Occipital lobe (tissue), 2 donors: Measurements from ENCODE around the gene KDM2A. TPM values are rescaled to one million over a fixed set of nuclear protein-coding genes. Genes with fewer than 3 reads are reported as not detected.

ENCODE experiments used
- DNase-seq: peaks from one replicate; lab custom pipeline; 2025; lab: John Stamatoyannopoulos, UW
- total RNA-seq: library from RNA; depleted of rRNA; stranded (reverse); fragments of >200 nt; gene quantifications from one replicate; pipeline ENCODE4 v1.2.3, GENCODE V29; 2014

Gene KDM2A
- total RNA-seq, 1 donor from 2014 or later = 37.3 TPM

DNA sequence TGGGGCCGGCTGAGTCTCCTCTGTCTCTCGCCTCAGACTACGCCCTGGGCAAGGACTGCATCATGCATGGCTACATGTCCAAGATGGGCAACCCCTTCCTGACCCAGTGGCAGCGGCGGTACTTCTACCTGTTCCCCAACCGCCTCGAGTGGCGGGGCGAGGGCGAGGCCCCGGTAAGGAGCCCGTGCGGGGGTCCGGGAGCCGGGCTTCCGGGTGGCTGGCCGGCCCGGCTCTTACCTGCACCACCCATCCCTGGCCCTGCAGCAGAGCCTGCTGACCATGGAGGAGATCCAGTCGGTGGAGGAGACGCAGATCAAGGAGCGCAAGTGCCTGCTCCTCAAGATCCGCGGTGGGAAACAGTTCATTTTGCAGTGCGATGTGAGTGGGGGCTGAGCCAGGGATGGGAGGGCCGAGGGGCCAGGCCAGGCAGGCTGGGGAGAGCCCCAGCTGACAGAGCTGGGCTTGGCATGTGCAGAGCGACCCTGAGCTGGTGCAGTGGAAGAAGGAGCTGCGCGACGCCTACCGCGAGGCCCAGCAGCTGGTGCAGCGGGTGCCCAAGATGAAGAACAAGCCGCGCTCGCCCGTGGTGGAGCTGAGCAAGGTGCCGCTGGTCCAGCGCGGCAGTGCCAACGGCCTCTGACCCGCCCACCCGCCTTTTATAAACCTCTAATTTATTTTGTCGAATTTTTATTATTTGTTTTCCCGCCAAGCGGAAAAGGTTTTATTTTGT lies 165.9 kb downstream of the KDM2A start:
- no peak for DNase-seq

DNA sequence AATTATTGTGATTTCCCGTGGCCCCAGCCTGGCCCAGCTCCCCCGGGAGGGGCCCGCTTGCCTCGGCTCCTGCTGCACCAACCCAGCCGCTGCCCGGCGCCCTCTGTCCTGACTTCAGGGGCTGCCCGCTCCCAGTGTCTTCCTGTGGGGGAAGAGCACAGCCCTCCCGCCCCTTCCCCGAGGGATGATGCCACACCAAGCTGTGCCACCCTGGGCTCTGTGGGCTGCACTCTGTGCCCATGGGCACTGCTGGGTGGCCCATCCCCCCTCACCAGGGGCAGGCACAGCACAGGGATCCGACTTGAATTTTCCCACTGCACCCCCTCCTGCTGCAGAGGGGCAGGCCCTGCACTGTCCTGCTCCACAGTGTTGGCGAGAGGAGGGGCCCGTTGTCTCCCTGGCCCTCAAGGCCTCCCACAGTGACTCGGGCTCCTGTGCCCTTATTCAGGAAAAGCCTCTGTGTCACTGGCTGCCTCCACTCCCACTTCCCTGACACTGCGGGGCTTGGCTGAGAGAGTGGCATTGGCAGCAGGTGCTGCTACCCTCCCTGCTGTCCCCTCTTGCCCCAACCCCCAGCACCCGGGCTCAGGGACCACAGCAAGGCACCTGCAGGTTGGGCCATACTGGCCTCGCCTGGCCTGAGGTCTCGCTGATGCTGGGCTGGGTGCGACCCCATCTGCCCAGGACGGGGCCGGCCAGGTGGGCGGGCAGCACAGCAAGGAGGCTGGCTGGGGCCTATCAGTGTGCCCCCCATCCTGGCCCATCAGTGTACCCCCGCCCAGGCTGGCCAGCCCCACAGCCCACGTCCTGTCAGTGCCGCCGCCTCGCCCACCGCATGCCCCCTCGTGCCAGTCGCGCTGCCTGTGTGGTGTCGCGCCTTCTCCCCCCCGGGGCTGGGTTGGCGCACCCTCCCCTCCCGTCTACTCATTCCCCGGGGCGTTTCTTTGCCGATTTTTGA lies 166.8 kb downstream of the KDM2A start:
- no peak for DNase-seq

DNA sequence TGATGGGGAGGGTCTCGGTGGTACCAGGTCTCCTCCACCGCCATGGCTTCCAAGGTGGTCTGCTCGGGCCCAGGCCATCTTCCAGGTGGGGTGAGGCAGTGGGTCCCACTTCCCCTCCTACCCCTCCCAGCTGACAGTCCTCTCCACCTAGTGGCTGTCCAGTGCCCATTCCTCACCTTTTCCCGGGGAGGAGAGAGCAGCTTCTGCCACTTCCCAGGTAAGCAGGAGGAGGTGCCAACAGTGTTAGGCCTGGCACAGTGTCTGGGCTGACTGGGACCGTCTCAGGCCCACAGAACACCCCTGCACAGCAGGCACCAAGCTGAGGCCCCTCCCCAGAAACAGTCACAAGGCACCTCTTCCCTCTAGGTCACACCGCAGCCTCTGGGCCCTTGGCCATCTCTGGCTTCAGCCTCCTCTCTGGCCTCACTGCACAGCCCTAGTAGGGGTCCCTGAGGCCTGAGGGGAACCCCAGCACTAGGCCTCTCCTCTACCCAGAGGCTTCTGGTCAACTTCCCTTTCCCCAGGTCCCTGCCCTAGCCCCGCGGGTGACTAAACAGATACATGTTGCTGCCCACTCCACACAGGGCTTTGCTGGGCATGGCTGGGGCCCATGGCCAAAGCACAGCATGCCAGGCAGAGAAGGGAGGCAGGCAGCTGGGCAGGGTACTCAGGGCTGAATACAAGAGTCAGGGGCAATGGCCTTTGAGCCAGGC lies 167.7 kb downstream of the KDM2A start:
- no peak for DNase-seq

DNA sequence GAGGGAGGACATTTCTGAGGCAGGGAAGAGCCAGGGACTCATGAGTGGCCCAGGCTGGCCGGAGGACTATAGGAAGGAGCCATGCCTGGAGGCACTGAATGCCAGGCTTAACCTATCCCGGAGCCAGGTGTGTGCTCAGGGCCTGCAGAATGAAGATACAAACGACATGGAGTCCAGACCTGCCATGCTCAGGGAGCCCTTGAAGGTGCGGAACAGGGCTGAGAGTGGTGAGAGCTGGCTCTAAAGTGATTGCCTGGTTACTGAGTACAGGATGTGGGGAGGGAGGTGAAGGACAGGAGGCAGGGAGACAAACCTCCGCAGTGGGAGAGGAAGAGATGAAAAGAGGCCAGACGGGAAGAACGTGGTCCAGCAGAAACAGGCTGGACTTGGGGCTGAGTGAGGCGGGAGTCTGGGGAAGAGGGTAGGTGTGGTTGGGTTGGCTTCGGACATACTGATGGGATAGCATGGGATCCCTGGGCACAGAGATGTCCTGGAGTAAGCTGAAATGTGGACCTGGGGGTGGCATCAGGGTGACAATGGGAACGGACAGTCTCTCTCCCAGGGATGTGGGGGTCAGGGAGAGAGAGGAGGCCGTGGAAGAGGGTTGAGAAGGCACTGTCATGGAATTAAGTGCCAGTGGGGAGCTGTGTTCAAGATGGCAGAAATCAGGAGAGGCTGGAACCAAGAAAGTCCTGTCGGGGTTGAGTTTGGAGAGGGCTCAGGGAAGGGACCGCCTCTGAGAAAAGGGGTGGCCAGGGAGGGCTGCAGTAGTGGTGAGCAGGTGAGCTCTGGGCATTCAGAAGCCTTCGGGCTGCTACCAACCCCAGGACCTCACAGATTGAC lies 168.5 kb downstream of the KDM2A start:
- DNase-seq = no peak

DNA sequence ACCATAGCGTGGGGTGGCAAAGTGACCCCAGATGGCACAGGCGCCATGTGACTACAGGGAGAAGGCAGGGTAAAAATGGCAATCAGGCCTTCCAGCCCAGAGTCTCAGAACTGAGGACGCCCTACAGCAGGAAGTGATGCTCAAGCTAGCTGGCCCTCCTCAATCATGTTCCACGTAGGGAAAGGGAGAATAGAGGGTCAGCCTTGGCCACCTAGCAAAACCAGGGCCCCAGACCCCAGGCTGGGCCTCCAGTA lies 169.1 kb downstream of the KDM2A start:
- peak; percentile 66 for DNase-seq

DNA sequence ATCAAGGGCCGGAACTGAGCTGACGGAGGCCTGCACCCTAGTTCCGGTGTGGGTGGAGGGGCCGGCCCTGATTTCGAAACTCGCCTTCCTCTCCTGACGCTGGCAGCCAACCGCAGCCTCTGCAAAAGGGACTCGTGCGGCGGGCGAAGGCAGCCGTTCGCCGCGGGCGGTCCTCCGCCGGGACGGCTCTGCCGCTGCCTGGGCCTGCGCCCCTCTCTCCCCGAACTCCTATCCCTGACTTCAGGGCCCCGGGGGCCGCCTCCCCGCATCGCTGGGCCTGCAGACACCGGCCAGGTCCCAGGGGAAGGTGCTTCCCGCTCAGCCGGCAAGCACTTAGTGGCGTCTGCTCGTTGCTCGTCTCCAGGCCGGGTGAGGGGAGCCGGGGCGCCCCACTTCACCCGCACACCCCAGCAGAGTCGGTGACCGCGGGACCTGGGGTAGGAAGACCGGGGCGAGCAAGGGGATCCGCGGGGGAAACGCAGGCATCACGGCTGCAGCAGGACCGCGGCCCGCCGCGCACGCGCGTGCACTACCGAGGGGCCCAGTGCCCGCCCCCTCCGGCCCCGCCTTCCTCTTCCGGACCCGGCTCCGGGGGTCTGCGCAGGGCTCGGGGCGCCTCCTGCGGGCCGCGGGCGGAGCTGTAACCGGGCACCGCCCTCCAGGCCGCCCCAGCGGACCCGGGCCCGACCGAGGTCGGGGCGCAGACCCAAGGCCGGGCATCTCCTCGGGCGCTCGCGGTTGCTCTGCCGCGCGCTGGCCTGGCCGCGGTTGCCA lies 169.6 kb downstream of the KDM2A start:
- DNase-seq = peak; percentile 81

DNA sequence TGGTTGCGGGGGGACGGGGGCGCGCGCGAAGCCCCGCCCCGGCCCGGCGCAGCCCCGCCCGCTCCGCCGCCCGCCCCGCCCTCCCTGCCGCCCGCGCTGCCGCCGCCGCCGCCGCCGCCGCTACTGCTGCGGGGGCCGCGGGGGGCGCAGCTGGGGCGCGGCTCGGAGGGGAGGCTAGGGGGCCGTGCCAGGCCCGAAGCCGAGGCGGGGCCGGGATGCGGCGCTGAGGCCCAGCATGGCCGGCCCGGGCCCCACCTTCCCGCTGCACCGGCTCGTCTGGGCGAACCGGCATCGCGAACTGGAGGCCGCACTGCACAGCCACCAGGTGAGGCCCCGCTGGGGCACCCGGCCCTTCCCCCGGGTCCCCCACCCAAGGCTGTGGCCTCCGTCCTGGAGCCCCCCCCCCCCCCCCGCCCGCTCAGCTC lies 170.2 kb downstream of the KDM2A start, which contains the start of gene ANKRD13D:
Gene ANKRD13D, plus strand, starts transcription at position 78 of the 425 bp plus-strand sequence. Its CDS starts 158 bp downstream, at position 236.
- DNase-seq = no peak

DNA sequence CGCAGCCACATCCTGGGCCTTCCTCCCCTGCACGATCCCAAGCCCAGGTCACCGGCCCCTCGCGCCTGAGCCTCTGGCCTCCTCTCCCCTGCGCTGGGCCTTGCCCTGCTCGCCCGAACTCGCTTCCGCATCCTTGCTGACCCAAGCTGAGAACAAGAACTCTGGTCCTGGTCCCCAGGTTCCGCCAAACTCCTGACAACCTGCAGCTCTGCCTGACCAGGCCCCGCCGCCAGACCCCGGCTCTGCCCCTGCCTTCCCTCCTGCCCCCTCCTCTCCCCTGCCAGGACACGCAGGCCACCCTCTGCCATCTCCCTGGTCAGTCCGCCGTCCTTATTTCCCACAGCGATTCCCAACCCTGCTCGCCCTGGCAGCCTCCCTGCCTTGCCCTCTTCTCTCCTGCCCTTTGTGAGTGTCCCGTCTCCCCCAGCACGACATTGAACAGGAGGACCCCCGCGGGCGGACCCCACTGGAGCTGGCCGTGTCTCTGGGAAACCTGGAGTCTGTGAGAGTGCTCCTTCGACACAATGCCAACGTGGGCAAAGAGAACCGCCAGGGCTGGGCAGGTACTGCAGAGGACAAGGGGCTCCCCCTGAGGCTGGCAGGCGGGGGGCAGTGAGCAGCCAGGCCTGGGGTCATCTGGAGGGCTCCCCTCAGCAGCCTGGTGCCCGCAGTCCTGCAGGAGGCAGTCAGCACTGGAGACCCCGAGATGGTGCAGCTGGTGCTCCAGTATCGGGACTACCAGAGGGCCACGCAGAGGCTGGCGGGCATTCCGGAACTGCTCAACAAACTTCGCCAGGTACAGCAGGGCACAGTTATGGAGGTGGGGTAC lies 170.8 kb downstream of the KDM2A start:
- no peak for DNase-seq

DNA sequence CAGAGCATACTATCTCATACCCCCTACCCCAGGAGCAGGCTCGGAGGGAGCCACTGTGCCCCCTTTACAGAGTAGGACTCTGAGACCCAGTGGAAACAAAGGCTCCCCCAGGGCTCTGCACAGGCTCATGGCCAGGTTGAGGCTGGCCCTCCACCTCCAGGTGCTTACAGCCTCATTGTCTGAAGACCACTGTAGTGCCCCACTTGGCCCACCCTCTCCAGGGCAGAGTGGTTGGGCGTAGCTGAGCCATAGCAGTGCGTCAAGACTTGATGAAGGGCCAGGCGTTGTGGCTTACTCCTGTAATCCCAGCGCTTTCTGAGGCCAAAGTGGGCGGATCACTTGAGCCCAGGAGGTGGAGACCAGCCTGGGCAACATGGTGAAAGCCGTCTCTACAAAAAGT lies 171.7 kb downstream of the KDM2A start:
- DNase-seq = no peak

DNA sequence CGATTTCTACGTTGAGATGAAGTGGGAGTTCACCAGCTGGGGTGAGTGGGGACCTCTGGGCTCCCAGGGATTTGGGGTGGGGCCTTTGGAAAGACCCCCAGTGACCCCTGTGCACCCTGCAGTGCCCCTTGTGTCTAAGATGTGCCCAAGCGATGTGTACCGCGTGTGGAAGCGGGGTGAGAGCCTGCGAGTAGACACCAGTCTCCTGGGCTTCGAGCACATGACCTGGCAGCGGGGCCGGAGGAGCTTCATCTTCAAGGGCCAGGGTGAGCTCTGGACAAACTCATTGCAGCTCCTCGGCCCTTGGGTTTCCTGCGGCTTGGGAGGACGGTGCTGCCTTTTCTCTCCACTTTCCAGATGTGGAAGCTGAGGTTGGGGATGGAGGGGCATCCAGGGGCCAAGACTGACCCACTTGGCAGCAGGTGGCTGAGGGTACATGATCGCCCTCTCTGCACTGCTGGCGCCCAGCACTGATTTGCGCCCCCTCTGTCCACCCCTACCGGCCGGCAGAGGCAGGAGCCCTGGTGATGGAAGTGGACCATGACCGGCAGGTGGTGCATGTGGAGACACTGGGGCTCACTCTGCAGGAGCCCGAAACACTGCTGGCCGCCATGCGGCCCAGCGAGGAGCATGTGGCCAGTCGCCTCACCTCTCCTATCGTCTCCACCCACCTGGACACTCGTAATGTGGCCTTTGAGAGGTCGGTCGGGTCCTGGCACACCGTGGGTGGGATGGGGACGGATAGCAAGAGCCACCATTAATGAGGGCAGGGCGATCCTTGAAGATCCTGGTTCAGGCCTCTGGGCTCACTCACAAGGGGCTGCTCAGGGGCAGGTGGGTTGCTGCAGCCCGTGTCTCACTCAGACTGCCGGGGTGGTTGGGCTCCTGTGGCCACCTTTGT lies 172.7 kb downstream of the KDM2A start:
- no peak for DNase-seq

DNA sequence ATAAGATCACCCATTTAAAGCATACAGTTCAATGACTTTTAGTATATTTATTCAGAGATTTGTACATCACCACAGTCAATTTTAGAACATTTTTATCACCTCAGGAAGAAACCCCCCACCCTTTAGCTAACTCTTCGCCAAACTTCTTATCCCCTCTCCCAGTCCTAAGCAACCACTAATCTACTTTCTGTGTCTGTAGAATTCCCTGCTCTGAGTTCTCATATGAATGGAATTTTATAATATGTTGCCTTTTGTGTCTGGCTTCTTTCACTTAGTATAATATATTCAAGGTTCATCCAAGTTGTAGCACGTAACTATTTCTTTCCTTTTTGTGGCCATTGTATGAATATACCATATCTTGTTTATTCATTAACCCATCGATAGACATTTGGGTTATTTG lies 173.6 kb downstream of the KDM2A start:
- no peak for DNase-seq

DNA sequence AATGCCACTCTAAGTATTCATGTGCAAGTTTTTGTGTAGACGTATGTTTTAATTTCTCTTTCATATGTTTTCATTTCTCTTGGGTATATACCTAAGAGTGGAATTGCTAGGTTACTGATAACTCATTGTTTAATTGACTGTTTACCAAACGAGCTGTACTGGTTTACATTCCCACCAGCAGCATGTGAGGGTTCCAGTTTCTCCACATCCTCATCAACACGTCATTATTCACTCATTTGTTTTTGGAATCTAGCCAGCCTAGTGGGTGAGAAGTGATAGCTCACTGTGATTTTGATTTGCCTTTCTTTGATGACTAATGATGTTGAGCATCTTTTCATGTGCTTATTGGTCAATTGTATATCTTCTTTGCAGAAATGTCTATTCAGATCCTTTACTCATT lies 174.0 kb downstream of the KDM2A start:
- DNase-seq = no peak

DNA sequence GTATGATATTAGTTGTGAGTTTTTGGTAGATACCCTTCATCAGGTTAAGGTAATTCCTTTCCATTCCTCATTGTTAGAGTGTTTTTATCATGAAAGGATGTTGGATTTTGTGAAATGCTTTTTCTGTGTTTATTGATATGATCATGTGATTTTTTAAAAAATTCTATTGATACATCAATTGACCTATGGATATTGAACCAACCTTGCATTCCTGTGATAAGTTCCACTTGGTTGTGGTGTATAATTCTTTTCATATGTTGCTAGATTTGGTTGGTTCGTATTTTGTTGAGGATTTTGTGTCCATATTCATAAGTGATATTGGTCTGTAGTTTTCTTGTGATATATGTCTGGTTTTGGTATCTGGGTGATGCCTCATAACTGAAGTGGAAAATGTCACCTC lies 176.8 kb downstream of the KDM2A start:
- DNase-seq = no peak

DNA sequence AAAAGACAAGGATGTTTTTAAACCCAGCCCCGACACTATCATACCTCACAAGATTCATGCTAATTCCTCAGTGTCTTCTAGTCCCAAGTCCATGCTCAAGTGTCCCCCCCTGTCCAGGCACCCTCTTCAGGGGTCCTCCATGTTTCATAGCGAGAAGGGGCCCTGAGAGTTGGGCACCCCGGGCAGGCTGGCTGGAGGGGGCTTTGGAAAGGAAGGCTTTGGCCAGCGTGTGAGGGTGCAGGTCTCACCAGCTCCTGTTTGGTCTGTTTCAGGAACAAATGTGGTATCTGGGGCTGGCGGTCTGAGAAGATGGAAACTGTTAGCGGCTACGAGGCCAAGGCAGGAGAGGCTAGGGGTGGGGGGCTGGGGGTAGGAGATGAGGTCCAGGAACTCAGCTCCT lies 179.7 kb downstream of the KDM2A start:
- no peak for DNase-seq

DNA sequence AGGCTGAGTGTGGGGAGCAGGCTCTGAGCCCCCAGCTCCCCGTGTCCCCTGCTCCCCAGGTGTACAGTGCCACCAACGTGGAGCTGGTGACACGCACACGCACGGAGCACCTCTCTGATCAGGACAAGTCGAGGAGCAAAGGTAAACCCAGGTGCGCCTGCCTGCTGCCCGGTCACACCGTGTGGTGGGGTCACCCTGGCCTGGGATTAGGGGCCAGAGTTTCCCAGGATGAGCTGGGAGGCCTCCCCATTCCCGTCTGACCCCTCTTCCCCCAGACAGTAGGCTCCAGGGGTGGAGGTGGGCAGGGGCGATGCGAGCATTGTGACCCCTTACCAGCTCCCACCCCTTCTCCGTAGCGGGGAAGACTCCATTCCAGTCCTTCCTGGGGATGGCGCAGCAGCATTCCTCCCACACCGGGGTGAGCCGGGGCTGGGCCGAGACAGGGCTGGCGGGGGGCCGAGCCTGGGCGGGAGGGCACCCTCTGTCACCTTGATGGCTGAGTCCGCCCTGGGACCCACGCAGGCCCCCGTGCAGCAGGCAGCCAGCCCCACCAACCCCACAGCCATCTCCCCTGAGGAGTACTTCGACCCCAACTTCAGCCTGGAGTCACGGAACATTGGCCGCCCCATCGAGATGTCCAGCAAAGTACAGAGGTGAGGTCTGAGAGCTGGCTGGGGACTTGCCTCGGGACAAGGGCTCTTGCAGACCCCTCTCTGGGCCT lies 180.6 kb downstream of the KDM2A start:
- DNase-seq = no peak

DNA sequence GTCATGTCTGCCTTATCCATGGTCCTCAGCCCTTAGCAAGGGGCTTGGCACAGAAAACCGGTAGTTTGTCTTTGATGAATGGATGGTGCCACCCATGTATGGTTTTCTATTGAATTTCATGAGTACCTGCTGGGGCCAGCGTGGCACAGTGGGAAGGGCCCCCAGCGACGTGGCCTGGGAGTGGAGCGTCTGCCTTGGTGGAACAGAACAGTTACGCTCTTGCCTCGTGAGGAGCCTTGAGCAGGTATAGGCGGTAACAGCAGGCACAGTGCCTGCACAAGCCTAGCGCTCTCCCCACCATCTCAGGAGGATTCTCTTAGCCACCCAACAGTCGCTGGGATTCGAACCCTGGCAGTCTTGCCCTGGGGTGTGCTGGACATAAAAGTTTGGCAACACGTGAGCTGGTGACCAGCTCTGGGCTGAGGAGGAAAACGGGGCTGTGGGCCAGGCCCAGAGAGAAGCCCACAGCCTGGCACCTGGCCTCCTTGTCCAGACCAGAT lies 181.2 kb downstream of the KDM2A start:
- DNase-seq = no peak

DNA sequence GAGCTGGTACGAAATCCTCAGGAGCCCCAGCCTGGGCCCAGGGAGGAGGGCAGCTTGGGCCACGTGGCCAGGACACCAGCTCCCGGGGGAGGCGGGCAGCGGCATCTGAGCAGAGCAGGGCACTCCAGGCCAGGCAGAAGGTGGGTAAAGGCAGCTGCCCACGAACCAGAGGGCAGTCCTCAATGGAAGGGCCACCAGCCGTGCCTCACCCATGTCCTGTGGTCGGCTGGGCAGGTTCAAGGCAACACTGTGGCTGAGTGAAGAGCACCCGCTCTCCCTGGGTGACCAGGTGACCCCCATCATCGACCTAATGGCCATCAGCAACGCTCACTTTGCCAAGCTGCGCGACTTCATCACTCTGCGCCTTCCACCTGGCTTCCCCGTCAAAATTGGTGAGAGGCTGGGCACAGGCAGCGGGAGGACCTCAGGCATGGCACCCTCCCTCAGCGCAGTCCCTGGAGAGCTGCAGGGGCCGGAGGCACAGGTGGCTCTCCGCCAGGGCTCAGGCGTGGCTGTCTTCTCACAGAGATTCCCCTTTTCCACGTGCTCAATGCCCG lies 181.8 kb downstream of the KDM2A start:
- DNase-seq = no peak
